A673 (cell line): ENCODE measurements around the gene RIC1. TPM values are rescaled to one million over a fixed set of nuclear protein-coding genes. Genes with fewer than 3 reads are reported as not detected.

Experiments used
- BruUV-seq: library from RNA; stranded (reverse); fragments of 400-500 nt; replicated peaks from 2 replicates; lab custom pipeline; 2021; lab: Mats Ljungman, UMichigan
- CTCF ChIA-PET: fragments of 300-600 bp; sonication (Branson Sonifier 250); formaldehyde crosslinking; loops from one replicate; lab custom pipeline; 2022; ENCODE audit warnings: antibody characterized with exemption; lab: Charles Lee
- POLR2A ChIA-PET: fragments of 300-600 bp; sonication (Branson Sonifier 250); formaldehyde crosslinking; loops from one replicate; lab custom pipeline; 2022; ENCODE audit warnings: antibody characterized with exemption; ENCODE audit not compliant: low non-redundant PET; lab: Charles Lee
- DNase-seq: peaks from one replicate; pipeline ENCODE4 v3.0.0-alpha.2; 2015; ENCODE audit warnings: low spot score
- H3K27ac ChIP-seq: fragments of 200-600 bp; sonication (generic); 2 replicates; pipeline ENCODE4 v1.5.1; 2016; ENCODE audit warnings: mixed run types, low read depth, mild to moderate bottlenecking, mixed read lengths, antibody characterized with exemption, low read length; ENCODE audit not compliant: poor library complexity, severe bottlenecking
- H3K27me3 ChIP-seq: fragments of 200-600 bp; sonication (generic); replicated peaks from 2 replicates; pipeline ENCODE4 v1.6.1; 2017; ENCODE audit warnings: mixed run types, low read depth, mild to moderate bottlenecking, mixed read lengths, antibody characterized with exemption, low read length; ENCODE audit not compliant: insufficient read depth, poor library complexity
- H3K36me3 ChIP-seq: fragments of 200-600 bp; sonication (generic); 2 replicates; pipeline ENCODE4 v1.6.1; 2016; ENCODE audit warnings: mixed run types, mild to moderate bottlenecking, mixed read lengths, antibody characterized with exemption, low read length; ENCODE audit not compliant: insufficient read depth, poor library complexity, severe bottlenecking
- H3K4me1 ChIP-seq: fragments of 200-600 bp; sonication (generic); 2 replicates; pipeline ENCODE4 v1.6.1; 2017; ENCODE audit warnings: mixed run types, mild to moderate bottlenecking, mixed read lengths, antibody characterized with exemption, low read length; ENCODE audit not compliant: insufficient read depth, poor library complexity, severe bottlenecking
- H3K4me3 ChIP-seq: fragments of 200-600 bp; sonication (generic); 2 replicates; pipeline ENCODE4 v1.5.1; 2016; ENCODE audit warnings: low read depth, mixed run types, mild to moderate bottlenecking, mixed read lengths, low read length; ENCODE audit not compliant: poor library complexity, severe bottlenecking
- H3K9me3 ChIP-seq: fragments of 200-600 bp; sonication (generic); 2 replicates; pipeline ENCODE4 v1.6.1; 2016; ENCODE audit warnings: mixed run types, low read depth, mild to moderate bottlenecking, mixed read lengths, antibody characterized with exemption, low read length; ENCODE audit not compliant: poor library complexity, severe bottlenecking
- EZH2 ChIP-seq: fragments of 200-600 bp; sonication (generic); IDR thresholded peaks from 2 replicates; pipeline ENCODE4 v1.6.1; 2017; ENCODE audit warnings: borderline replicate concordance, low read depth, mild to moderate bottlenecking, mixed read lengths, antibody characterized with exemption, low read length; ENCODE audit not compliant: poor library complexity, severe bottlenecking
- intact Hi-C: fragments of 100-400 bp; cut with micrococcal nuclease; formaldehyde crosslinking; loops from one replicate; pipeline ENCODE4 v1.10.0; 2022; ENCODE audit not compliant: unreplicated experiment
- total RNA-seq: library from RNA; stranded (reverse); gene quantifications from 2 replicates; pipeline ENCODE4 v1.2.3, GENCODE V29; 2021
- TF ChIP-seq, protein P1 (sequence below): fragments of 300-800, 200-600 bp; sonication (generic); conservative IDR thresholded peaks from 2 replicates; pipeline ENCODE4 v1.5.1; 2017; ENCODE audit warnings: low read depth, mild to moderate bottlenecking, antibody characterized with exemption, low read length, moderate library complexity, mixed read lengths

The RIC1 gene
- total RNA-seq, 1 experiment from 2014 or later: 23.3 TPM

DNA sequence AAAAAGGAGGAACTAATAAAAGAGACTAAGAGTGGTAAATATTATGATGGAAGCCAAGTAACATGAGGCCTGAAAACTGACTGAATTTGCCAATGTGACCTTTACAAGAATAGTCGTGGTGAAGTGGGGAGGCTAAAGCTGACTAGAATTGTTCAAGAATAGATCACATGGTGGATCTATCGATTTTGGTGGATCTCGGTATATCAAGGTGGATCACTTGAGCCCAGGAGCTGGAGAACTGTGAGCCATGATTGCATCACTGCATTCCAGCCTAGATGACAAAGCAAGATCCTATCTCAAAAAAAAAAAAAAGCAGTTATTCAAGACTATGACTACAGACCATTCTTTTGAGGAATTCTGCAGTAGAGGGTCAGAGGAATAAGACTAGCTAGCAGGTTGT is 189.0 kb downstream of the RIC1 start:
- H3K9me3 ChIP-seq: no peaks in the 10 kb centered on the region
- ChIA-PET POLR2A (no interaction called here), CTCF (no interaction called here)
- no peaks in the 10 kb centered on the region for H3K36me3 ChIP-seq
- no peak overlapping the region for H3K27ac ChIP-seq
- intact Hi-C loops: no loop called here
- H3K4me3 ChIP-seq: no peak overlapping the region
- no peak for TF ChIP-seq EZH2
- TF ChIP-seq, protein P1, sequence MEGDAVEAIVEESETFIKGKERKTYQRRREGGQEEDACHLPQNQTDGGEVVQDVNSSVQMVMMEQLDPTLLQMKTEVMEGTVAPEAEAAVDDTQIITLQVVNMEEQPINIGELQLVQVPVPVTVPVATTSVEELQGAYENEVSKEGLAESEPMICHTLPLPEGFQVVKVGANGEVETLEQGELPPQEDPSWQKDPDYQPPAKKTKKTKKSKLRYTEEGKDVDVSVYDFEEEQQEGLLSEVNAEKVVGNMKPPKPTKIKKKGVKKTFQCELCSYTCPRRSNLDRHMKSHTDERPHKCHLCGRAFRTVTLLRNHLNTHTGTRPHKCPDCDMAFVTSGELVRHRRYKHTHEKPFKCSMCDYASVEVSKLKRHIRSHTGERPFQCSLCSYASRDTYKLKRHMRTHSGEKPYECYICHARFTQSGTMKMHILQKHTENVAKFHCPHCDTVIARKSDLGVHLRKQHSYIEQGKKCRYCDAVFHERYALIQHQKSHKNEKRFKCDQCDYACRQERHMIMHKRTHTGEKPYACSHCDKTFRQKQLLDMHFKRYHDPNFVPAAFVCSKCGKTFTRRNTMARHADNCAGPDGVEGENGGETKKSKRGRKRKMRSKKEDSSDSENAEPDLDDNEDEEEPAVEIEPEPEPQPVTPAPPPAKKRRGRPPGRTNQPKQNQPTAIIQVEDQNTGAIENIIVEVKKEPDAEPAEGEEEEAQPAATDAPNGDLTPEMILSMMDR: no peak
- H3K4me1 ChIP-seq: no peaks in the 10 kb centered on the region
- no peaks in the 10 kb centered on the region for H3K27me3 ChIP-seq
- no TSS peak for BruUV-seq
- no peak for DNase-seq

GRCh38 chr9:5818424-5819142 is 189.7 kb downstream of the RIC1 start:
- no TSS peak for BruUV-seq
- ChIA-PET CTCF (no interaction called here), POLR2A (no interaction called here)
- no peaks in the 10 kb centered on the region for H3K9me3 ChIP-seq
- H3K27ac ChIP-seq: no peak overlapping the region
- intact Hi-C loops: no loop called here
- H3K4me3 ChIP-seq: no peak overlapping the region
- no peak for DNase-seq
- H3K4me1 ChIP-seq: no peaks in the 10 kb centered on the region
- TF ChIP-seq EZH2: no peak
- TF ChIP-seq, protein P1: no peak
- H3K27me3 ChIP-seq: no peaks in the 10 kb centered on the region
- H3K36me3 ChIP-seq: no peaks in the 10 kb centered on the region

- no peaks in the 10 kb centered on the region for H3K27me3 ChIP-seq
- no peaks in the 10 kb centered on the region for H3K9me3 ChIP-seq
- TF ChIP-seq, protein P1: no peak
- TF ChIP-seq EZH2: no peak
- ChIA-PET POLR2A (no interaction called here), CTCF (no interaction called here)
- DNase-seq: no peak
- no TSS peak for BruUV-seq
- intact Hi-C loops: no loop called here
- no peaks in the 10 kb centered on the region for H3K4me1 ChIP-seq
- no peak overlapping the region for H3K4me3 ChIP-seq
- no peaks in the 10 kb centered on the region for H3K36me3 ChIP-seq
- no peak overlapping the region for H3K27ac ChIP-seq
Observed at GRCh38 chr9:5819174-5819573, 190.3 kb downstream of the RIC1 start.
